NT2/D1 (cell line): Measurements from ENCODE around the gene USP12.

Source experiments
- SUZ12 ChIP-seq: IDR thresholded peaks from 2 replicates; pipeline ENCODE4 v1.6.1; 2011; ENCODE audit not compliant: insufficient read length, insufficient read depth; ENCODE audit errors: extremely low read depth
- YY1 ChIP-seq: IDR thresholded peaks from 2 replicates; pipeline ENCODE4 v1.6.1; 2011; ENCODE audit not compliant: insufficient read length, insufficient read depth
- ZNF274 ChIP-seq: IDR thresholded peaks from 2 replicates; pipeline ENCODE4 v1.6.1; 2011; ENCODE audit warnings: mild to moderate bottlenecking, low read depth, low read length

GRCh38 chr13:27037571-27037970 is 134.0 kb downstream of the USP12 start:
- TF ChIP-seq ZNF274 (no peak), YY1 (no peak), SUZ12 (no peak)
